ENCODE data around the gene NEB. TPM values are rescaled to one million over a fixed set of nuclear protein-coding genes. Genes with fewer than 3 reads are reported as not detected.

Gene NEB
- total and polyA plus RNA-seq, 2 of the 13 experiments (the other 11 are each of a cell fraction or from before 2014, with no cell fraction given), result 0.21 to 0.24 TPM

DNA sequence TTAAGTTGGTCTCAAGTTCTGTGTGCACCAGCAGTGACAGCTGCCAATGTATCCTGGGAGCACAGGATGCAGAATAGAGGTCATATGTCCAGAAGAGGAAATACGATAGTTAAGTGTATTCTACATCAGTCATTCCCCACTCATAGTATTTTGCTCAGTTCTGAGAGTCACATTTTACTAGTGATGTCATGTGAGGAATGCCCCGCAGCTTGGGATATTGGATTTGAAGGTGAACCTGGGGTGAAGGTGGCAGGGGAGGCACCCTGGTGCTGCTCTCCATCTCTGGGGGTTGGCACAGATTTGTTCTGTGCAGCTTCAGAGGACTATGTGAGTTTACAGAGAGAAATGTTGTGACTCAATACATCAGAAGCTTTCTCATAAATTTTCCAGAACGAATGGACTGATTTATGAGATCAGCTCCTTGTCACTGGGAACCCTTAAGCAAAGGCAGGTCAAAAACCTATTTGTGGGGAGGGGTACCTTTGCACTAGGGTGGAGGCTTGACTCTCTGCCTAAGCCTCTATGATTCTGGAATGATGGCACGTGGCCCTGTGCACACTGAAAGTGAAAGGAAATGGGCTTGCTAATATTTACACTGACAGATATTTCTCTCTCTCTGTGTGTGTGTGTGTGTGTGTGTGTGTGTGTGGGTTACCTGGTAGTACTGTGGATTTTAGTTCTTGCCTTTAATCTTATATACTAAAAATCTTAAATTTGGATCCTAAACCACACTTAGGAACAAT, 95.9 kb downstream of the NEB start (continued):
- TF ChIP-seq ZNF275 (CRISPR knock-in tag; IDR thresholded peaks at IDR 0.05; ENCODE audit: borderline replicate concordance) (no peak), ZNF3 (CRISPR knock-in tag; IDR thresholded peaks at IDR 0.05) (no peak), ZNF343 (CRISPR knock-in tag; IDR thresholded peaks at IDR 0.05) (no peak), KDM4B (CRISPR knock-in tag; IDR thresholded peaks at IDR 0.05) (no peak), ARNTL (CRISPR knock-in tag; IDR thresholded peaks at IDR 0.05) (peak; percentile 88), ZZZ3 (CRISPR knock-in tag; IDR thresholded peaks at IDR 0.05; ENCODE audit: borderline replicate concordance) (no peak), CEBPZ (IDR thresholded peaks at IDR 0.05; ENCODE audit: low read length) (no peak), ZKSCAN5 (CRISPR knock-in tag; IDR thresholded peaks at IDR 0.05) (no peak), ZNF367 (CRISPR knock-in tag; IDR thresholded peaks at IDR 0.05; ENCODE audit: borderline replicate concordance) (no peak), NR2C2 (CRISPR knock-in tag; IDR thresholded peaks at IDR 0.05; ENCODE audit: borderline replicate concordance) (0 out of 2 replicates have a peak, but pooled peaks have one; percentile 15), SIN3B (IDR thresholded peaks at IDR 0.05; ENCODE audit: low read length) (no peak), MED1 (CRISPR knock-in tag; IDR thresholded peaks at IDR 0.05) (0 out of 2 replicates have a peak, but pooled peaks have one; percentile 31), PLRG1 (conservative IDR thresholded peaks at IDR 0.05) (no peak), FOSL1 (CRISPR knock-in tag; IDR thresholded peaks at IDR 0.05; ENCODE audit: borderline replicate concordance) (no peak), ZNF256 (CRISPR knock-in tag; conservative IDR thresholded peaks at IDR 0.05) (no peak), PHF5A (CRISPR knock-in tag; IDR thresholded peaks at IDR 0.05; ENCODE audit: low read depth, unreplicated experiment) (no peak), ZNF30 (CRISPR knock-in tag; IDR thresholded peaks at IDR 0.05) (no peak)
- TF ChIP-seq, protein P1, sequence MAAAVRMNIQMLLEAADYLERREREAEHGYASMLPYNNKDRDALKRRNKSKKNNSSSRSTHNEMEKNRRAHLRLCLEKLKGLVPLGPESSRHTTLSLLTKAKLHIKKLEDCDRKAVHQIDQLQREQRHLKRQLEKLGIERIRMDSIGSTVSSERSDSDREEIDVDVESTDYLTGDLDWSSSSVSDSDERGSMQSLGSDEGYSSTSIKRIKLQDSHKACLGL (CRISPR knock-in tag; IDR thresholded peaks at IDR 0.05), result no peak
- TF ChIP-seq, protein P2, sequence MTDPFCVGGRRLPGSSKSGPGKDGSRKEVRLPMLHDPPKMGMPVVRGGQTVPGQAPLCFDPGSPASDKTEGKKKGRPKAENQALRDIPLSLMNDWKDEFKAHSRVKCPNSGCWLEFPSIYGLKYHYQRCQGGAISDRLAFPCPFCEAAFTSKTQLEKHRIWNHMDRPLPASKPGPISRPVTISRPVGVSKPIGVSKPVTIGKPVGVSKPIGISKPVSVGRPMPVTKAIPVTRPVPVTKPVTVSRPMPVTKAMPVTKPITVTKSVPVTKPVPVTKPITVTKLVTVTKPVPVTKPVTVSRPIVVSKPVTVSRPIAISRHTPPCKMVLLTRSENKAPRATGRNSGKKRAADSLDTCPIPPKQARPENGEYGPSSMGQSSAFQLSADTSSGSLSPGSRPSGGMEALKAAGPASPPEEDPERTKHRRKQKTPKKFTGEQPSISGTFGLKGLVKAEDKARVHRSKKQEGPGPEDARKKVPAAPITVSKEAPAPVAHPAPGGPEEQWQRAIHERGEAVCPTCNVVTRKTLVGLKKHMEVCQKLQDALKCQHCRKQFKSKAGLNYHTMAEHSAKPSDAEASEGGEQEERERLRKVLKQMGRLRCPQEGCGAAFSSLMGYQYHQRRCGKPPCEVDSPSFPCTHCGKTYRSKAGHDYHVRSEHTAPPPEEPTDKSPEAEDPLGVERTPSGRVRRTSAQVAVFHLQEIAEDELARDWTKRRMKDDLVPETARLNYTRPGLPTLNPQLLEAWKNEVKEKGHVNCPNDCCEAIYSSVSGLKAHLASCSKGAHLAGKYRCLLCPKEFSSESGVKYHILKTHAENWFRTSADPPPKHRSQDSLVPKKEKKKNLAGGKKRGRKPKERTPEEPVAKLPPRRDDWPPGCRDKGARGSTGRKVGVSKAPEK (CRISPR knock-in tag; IDR thresholded peaks at IDR 0.05; ENCODE audit: borderline replicate concordance), result no peak
- TF ChIP-seq, protein P3, sequence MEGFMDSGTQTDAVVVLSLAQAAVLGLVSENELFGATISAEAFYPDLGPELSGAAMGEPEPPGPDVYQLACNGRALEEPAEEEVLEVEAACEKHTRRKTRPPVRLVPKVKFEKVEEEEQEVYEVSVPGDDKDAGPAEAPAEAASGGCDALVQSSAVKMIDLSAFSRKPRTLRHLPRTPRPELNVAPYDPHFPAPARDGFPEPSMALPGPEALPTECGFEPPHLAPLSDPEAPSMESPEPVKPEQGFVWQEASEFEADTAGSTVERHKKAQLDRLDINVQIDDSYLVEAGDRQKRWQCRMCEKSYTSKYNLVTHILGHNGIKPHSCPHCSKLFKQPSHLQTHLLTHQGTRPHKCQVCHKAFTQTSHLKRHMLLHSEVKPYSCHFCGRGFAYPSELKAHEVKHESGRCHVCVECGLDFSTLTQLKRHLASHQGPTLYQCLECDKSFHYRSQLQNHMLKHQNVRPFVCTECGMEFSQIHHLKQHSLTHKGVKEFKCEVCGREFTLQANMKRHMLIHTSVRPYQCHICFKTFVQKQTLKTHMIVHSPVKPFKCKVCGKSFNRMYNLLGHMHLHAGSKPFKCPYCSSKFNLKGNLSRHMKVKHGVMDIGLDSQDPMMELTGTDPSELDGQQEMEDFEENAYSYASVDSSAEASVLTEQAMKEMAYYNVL (CRISPR knock-in tag; IDR thresholded peaks at IDR 0.05; ENCODE audit: borderline replicate concordance), result peak; percentile 25; the same call in 1 of the 2 replicates
